T-helper 1 cell treated with Interleukin-12 subunit alpha and Interleukin-12 subunit beta and Interleukin-4 antibody, amounts not matched to agents 30 μg/mL and 1 μg/mL, for 36 hours (primary cell): ENCODE measurements around the gene WDR49.

Source experiments
- H3K27ac Mint-ChIP-seq: one replicate; pipeline ENCODE4 v1.8.0; 2021; ENCODE audit warnings: mild to moderate bottlenecking, mixed read lengths
- H3K27me3 Mint-ChIP-seq: one replicate; pipeline ENCODE4 v1.8.0; 2021; ENCODE audit warnings: low read depth, mixed read lengths
- H3K36me3 Mint-ChIP-seq: one replicate; pipeline ENCODE4 v1.8.0; 2021; ENCODE audit warnings: low read depth, mixed read lengths
- H3K4me1 Mint-ChIP-seq: one replicate; pipeline ENCODE4 v1.8.0; 2021; ENCODE audit warnings: low read depth, mixed read lengths
- H3K4me3 Mint-ChIP-seq: one replicate; pipeline ENCODE4 v1.8.0; 2021; ENCODE audit warnings: mild to moderate bottlenecking, moderate library complexity, mixed read lengths
- H3K9me3 Mint-ChIP-seq: one replicate; pipeline ENCODE4 v1.8.0; 2021; ENCODE audit warnings: mixed read lengths

Gene WDR49

GRCh38 chr3:167653760-167654159 is at the start of gene WDR49:
Gene WDR49 (minus strand): TSS chr3:167653942. CDS start chr3:167653425, 517 bp downstream.
- H3K4me3 Mint-ChIP-seq, result no peak within 1 kb of the TSS
- peaks cover 3% of the 10 kb centered on the region for H3K4me1 Mint-ChIP-seq
- no peaks in the 10 kb centered on the region for H3K36me3 Mint-ChIP-seq
- H3K27me3 Mint-ChIP-seq, result no peaks in the 10 kb centered on the region
- H3K9me3 Mint-ChIP-seq, result no peaks in the 10 kb centered on the region
- H3K27ac Mint-ChIP-seq, result no peak within 1 kb of the TSS

DNA sequence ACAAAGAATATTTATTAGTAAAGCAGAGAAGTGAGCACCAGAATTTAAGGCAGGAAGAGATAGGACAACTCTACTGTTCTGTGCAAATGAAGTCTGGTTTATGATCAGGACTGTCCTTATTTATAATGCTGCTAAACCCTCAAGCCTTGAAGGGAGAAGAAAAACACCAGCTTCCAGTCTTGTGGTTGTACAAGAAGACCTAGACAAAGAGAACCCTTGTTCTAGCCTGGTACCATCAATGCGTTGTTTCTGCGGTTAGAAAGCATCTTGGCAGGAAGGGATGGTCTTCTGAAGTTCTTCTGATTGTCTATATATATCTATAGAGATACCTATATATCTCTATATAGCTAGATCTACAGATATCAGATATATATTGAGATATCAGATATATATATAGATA is 47.2 kb upstream of the WDR49 start:
- Mint-ChIP-seq H3K4me3 (no peak overlapping the region), H3K4me1 (peaks cover 8% of the 10 kb centered on the region), H3K36me3 (peaks cover 19% of the 10 kb centered on the region), H3K27me3 (no peaks in the 10 kb centered on the region), H3K27ac (no peak overlapping the region), H3K9me3 (no peaks in the 10 kb centered on the region)

- no peak overlapping the region for H3K4me3 Mint-ChIP-seq
- peaks cover 5% of the 10 kb centered on the region for H3K4me1 Mint-ChIP-seq
- H3K27me3 Mint-ChIP-seq, result no peaks in the 10 kb centered on the region
- no peaks in the 10 kb centered on the region for H3K9me3 Mint-ChIP-seq
- H3K36me3 Mint-ChIP-seq, result peaks cover 23% of the 10 kb centered on the region
- H3K27ac Mint-ChIP-seq, result no peak overlapping the region
These were observed 46.3 kb upstream of the WDR49 start for GRCh38 chr3:167700046-167700445.

DNA sequence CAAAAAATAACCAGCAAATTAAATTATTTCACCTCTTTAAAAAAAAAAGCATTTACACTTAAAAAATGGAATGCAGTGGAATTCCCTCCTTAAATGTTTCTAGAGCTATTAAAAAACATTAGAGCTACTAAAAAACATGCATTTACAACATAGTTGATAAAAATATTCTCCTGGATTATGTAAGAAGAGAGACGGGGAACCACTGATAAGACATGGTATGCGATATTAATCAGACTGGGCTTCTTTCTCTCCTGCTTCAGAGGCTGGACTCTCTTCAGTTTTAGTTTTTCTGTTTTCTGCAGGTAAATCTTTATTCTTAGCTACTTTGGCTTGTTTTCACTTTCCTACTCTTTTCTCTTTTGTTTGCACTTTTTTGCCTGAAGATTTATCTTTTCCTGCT is 40.4 kb upstream of the WDR49 start:
- Mint-ChIP-seq H3K27ac (no peak overlapping the region), H3K4me3 (no peak overlapping the region), H3K27me3 (no peaks in the 10 kb centered on the region), H3K36me3 (peaks cover 34% of the 10 kb centered on the region), H3K9me3 (no peaks in the 10 kb centered on the region), H3K4me1 (peaks cover 19% of the 10 kb centered on the region)

GRCh38 chr3:167691366-167691765 is 37.6 kb upstream of the WDR49 start:
- Mint-ChIP-seq H3K27ac (peak overlapping the region; percentile 15), H3K4me3 (no peak overlapping the region), H3K36me3 (peaks cover 29% of the 10 kb centered on the region), H3K9me3 (no peaks in the 10 kb centered on the region), H3K4me1 (peaks cover 14% of the 10 kb centered on the region), H3K27me3 (no peaks in the 10 kb centered on the region)

DNA sequence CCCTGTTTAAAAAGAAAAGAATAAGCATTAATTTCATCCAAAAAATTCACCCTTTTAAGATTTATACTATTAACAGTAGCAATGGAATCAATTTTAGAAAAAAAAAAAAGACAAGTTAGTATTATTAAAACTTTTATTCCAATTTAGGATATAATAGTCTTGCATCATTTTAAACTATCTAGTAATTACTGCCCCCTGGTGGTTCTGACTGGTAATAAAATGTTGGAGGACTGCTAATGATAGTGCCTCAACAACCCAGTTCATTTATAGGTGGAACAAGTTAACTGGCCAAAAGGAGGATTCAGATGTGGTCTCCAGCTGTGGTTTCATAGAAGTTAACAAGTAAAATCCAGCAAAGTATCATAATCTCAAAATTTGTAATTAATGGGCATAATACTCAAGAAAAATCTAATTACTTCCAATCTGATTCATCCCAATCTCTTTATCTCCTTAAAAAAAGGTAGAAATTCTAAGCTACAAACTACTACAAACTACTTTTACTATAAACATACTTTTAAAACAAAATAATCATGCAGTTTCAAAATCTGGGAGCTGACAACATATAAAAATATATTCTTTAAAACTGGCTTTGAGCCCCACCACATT is 30.7 kb upstream of the WDR49 start:
- no peaks in the 10 kb centered on the region for H3K9me3 Mint-ChIP-seq
- no peak overlapping the region for H3K4me3 Mint-ChIP-seq
- H3K27me3 Mint-ChIP-seq, result no peaks in the 10 kb centered on the region
- H3K36me3 Mint-ChIP-seq, result peaks cover 26% of the 10 kb centered on the region
- peaks cover 2% of the 10 kb centered on the region for H3K4me1 Mint-ChIP-seq
- H3K27ac Mint-ChIP-seq, result no peak overlapping the region

GRCh38 chr3:167679526-167679925 is 25.8 kb upstream of the WDR49 start:
- no peaks in the 10 kb centered on the region for H3K4me1 Mint-ChIP-seq
- no peak overlapping the region for H3K4me3 Mint-ChIP-seq
- no peak overlapping the region for H3K27ac Mint-ChIP-seq
- peaks cover 53% of the 10 kb centered on the region for H3K36me3 Mint-ChIP-seq
- H3K27me3 Mint-ChIP-seq, result no peaks in the 10 kb centered on the region
- peaks cover 21% of the 10 kb centered on the region for H3K9me3 Mint-ChIP-seq

- Mint-ChIP-seq H3K4me1 (no peaks in the 10 kb centered on the region), H3K27me3 (no peaks in the 10 kb centered on the region), H3K36me3 (peaks cover 55% of the 10 kb centered on the region), H3K27ac (no peak overlapping the region), H3K9me3 (peaks cover 21% of the 10 kb centered on the region), H3K4me3 (no peak overlapping the region)
These were observed 22.1 kb upstream of the WDR49 start for GRCh38 chr3:167675848-167676247.

- Mint-ChIP-seq H3K27ac (no peak overlapping the region), H3K9me3 (peaks cover 21% of the 10 kb centered on the region), H3K27me3 (no peaks in the 10 kb centered on the region), H3K36me3 (peaks cover 45% of the 10 kb centered on the region), H3K4me3 (no peak overlapping the region), H3K4me1 (no peaks in the 10 kb centered on the region)
These were observed 19.5 kb upstream of the WDR49 start for GRCh38 chr3:167673221-167673620.

DNA sequence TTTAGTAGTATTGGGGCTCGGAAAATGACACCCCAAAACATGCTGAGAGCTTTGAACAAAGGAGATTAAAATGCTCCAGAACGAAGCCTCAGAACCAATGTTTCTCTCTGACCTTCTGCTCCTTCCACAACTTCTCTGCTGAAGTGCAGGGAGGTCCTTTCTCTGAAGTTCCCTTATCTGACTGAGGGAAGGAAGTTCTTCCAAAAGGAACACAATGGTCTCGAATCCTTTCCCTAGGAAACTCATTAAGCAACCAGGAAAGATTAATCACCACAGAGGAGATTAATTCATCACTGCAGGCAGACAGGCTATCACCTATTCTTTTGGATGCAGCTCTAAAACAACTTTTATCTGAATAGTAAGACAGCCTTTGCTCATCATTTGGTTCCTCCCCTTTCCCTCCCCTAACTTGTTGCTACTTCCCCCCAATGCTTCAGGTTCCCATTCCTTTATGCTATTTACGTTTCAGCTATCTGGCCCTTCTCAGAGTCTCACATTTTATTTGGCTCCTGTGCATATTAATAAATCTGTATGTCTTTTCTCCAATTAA is 18.2 kb upstream of the WDR49 start:
- Mint-ChIP-seq H3K4me1 (no peaks in the 10 kb centered on the region), H3K27ac (no peak overlapping the region), H3K4me3 (no peak overlapping the region), H3K27me3 (no peaks in the 10 kb centered on the region), H3K36me3 (peaks cover 41% of the 10 kb centered on the region), H3K9me3 (peaks cover 20% of the 10 kb centered on the region)

- Mint-ChIP-seq H3K27me3 (no peaks in the 10 kb centered on the region), H3K27ac (no peak overlapping the region), H3K36me3 (peaks cover 20% of the 10 kb centered on the region), H3K9me3 (no peaks in the 10 kb centered on the region), H3K4me1 (no peaks in the 10 kb centered on the region), H3K4me3 (no peak overlapping the region)
These were observed 16.0 kb upstream of the WDR49 start for GRCh38 chr3:167669699-167670098.

DNA sequence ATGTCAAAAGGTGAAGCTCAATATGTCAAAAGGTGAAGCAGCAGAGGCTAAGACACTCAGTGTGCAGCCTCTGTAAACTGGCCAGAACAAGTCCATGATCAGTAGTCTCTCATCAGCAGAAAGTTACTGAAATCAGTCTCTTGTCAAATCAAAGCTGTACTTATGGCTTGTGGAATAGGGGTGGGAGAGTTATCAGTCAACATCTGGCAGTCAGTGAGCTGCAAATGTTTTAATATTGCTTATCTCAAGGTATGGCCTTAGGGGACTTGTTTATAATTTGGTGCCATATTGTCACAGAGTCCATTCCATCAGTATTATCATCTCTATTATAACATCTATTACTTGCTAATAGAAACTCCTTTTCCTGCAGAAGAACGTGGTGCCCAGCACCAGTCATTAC is 14.9 kb upstream of the WDR49 start:
- Mint-ChIP-seq H3K27ac (no peak overlapping the region), H3K4me1 (no peaks in the 10 kb centered on the region)

GRCh38 chr3:167666563-167666962 is 12.8 kb upstream of the WDR49 start:
- H3K36me3 Mint-ChIP-seq, result peaks cover 4% of the 10 kb centered on the region
- no peaks in the 10 kb centered on the region for H3K27me3 Mint-ChIP-seq
- no peak overlapping the region for H3K4me3 Mint-ChIP-seq
- H3K4me1 Mint-ChIP-seq, result no peaks in the 10 kb centered on the region
- H3K27ac Mint-ChIP-seq, result no peak overlapping the region
- no peaks in the 10 kb centered on the region for H3K9me3 Mint-ChIP-seq

More for the DNA sequence above, 14.9 kb upstream of the WDR49 start:
- Mint-ChIP-seq H3K4me3 (no peak overlapping the region), H3K36me3 (peaks cover 12% of the 10 kb centered on the region), H3K27me3 (no peaks in the 10 kb centered on the region), H3K9me3 (no peaks in the 10 kb centered on the region)

DNA sequence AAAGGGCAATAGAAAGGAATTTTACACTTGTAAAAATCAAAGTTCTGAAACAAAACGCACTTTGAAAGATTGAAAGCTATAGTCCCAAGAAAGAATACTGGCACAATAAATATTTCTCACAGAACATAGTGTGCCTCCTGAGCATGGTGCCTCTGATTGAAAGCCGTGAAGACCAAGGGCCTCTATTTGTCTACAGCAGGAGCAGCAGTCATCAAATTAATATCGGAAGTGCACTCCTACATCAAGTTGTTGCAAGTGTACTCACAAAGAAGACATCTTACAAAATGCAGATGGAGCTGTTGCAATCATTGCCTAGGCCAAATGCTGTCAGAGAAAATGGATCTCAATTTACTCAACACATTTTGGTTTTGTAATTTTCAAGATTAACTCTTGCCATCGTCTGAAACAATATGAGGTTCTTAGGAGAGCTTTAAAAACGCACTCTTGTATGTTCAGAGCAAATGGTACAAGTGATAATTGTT is 9.2 kb upstream of the WDR49 start:
- no peak overlapping the region for H3K27ac Mint-ChIP-seq
- no peaks in the 10 kb centered on the region for H3K27me3 Mint-ChIP-seq
- no peaks in the 10 kb centered on the region for H3K9me3 Mint-ChIP-seq
- no peak overlapping the region for H3K4me3 Mint-ChIP-seq
- H3K36me3 Mint-ChIP-seq, result no peaks in the 10 kb centered on the region
- H3K4me1 Mint-ChIP-seq, result no peaks in the 10 kb centered on the region

DNA sequence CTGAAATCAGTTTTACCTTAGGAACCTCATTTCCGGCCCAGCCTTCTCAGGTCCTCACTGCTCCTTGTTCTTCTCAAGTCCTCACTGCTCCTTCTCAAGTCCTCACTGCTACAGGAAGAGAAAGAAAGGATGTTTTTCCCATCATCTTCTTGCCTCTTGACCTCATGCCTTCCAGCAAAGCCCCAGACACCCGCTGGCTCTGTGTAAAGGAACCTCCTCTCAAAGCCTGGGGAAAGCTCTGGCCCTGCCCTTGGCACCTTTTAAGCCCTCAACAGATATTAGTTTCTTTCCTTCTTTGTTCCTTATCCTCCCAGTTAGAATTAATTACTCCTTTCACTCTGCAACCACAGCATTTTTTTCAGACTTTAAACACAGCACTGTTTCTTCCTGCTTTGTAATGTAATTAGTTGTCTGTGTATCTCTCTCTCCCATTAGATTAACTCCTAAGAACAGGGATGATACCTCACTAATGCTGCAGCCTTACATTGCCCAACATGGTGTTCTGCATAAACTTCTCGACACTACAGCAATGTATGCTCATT is 4.0 kb upstream of the WDR49 start:
- H3K9me3 Mint-ChIP-seq, result no peaks in the 10 kb centered on the region
- no peaks in the 10 kb centered on the region for H3K36me3 Mint-ChIP-seq
- H3K4me1 Mint-ChIP-seq, result peaks cover 3% of the 10 kb centered on the region
- no peak overlapping the region for H3K27ac Mint-ChIP-seq
- no peaks in the 10 kb centered on the region for H3K27me3 Mint-ChIP-seq
- no peak overlapping the region for H3K4me3 Mint-ChIP-seq
